HG03097 (cell line): ENCODE measurements around the gene ZNHIT1.

ENCODE experiments used
- ATAC-seq: cut with Tn5 transposase; IDR thresholded peaks from one replicate; pipeline ENCODE4 v1.9.1; 2021; ENCODE audit not compliant: unreplicated experiment, low FRiP score

Gene ZNHIT1

DNA sequence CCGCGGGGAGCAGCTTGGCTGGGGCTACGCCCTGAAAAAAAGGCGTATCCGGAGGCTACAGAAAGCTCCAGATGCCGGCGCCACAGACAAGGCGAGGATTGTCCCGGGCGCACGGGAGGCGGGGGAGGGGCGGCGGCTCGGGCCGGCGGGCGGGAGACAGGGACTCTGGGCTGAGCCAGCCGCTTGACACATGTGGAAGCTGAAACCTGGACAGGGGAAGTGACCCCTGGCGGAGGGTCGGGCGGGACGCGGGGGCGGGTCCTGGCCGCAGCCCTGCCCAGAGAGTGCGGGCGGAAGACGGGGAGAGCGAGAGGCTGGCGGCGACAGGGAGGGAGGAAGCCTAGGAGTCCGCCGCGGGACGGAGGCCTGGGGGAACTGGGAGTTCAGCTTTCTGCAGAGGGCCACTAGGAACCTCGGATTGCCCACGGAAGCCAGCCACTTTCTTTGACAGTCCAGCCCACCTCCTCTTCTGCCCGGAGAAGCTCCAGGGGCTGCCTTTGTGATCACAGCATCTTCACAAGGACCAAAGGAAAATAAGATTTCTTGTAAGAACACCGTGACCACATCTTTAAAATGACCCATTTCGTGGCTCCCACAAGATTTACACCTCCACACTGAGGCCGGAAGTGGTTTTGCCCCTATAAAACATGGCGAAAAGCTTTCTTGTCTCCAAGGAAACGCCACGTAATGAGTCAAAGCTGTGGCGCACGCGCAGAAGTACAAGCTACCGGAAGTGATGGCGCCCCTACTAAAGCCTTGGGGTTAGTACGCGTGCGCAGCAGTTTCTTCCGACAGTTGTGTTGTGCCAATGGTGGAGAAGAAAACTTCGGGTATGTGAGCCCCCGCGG is at the start of gene ZNHIT1, which contains the start of gene PLOD3:
ZNHIT1 (plus strand) TSS at position 778 of the 848 bp plus-strand sequence; CDS start at position 809, 31 bp downstream.
PLOD3 (minus strand) TSS at position 194 of the 848 bp plus-strand sequence. CDS start 307 bp downstream, outside the sequence.
- ATAC-seq, result peak; percentile 54

DNA sequence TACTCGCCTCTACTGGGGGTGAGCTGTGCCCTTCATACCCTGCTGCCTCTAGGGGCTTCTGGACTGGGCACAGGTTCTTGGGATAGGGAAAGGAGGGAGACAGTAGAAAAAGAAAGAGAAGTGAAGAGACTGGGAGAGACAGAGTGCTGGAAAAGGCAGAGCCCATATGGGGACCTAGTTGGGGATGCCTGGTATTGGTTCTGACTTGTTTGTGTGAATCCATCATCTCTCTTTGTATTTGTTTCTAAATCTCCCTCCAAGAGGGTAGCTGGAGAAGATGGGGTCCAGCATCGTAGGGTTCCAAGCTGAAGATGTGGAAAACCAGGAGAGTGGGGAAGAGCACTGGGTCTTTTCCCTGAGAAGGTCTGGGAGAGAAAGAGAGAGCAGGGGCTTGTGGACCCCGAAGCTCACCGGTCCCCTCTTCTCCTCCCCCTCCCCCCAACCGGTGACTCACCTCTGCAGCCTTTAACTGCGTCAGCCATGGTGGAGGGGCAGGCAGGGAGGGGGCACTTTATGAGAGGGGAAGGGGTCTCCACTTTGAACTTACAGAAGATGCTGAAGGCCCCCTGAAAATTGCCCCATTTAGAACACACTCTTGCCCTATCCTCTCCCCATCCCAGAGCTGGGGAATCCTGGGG is 49.4 kb upstream of the ZNHIT1 start:
- no peak for ATAC-seq

DNA sequence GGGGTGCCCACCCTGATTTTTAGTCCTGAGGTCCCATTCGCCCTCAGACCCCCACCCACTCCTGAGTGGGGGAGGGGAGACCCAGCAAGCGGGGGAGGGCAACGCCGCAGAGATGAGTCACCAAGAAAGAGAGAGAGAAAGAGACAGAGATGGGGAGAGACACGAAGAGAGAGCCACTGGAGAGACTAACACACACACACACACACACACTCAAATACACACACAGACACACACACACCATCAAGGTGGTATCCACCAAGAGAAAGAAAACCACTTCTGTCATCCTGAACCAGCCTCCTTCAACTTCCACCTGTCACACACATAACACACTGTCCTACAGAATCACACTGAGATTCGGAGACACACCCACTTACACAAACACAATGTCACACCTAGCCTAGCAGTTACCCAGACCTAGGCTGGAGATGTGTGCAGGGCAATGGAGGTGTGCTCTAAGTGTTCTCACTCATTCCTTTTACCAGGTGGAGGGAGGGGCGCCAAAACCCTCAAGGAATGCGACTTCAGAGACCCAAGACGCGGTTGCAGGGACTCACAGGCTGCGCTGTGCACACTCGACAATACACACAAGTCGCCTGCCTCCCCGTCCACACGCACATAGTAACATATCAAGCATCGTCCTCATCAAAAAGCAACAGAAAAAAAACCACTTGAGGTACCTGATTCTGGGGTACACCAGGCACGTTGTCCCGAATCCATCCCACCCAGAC is 48.7 kb upstream of the ZNHIT1 start:
- no peak for ATAC-seq

DNA sequence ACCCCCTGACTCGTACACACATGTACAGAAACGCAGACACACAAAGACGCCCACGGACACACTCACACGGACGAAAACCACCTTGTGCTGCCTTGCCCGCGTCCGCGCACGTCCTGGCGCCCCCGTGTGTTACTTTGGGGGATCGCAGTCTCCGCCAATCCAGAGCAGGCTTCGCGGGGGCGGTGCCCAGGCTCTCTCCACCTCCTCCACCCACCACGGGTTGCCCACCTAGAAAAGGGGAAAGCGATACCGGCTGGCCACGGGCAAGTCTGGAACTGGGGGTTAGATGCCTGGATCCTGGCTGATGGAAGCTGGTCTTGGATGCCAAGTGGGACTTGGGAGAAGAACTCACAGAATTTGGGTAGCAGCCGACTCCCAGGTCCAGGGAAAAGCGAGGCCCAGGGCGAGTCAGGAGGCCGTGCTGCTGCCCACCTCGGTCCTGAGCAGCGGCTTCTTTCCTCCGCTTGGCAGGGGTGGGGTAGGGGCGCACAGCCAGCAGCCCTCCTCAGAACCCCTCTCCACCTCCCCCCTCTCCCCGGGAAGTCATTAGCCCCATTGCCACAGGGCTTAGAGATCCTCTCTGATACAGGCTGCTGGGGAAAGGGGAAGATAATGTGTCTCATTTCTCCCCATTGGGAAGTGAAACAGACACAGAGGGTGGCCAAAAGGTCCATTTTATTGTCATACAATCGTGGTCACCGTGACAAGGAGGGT is 48.0 kb upstream of the ZNHIT1 start:
- peak; percentile 44 for ATAC-seq

DNA sequence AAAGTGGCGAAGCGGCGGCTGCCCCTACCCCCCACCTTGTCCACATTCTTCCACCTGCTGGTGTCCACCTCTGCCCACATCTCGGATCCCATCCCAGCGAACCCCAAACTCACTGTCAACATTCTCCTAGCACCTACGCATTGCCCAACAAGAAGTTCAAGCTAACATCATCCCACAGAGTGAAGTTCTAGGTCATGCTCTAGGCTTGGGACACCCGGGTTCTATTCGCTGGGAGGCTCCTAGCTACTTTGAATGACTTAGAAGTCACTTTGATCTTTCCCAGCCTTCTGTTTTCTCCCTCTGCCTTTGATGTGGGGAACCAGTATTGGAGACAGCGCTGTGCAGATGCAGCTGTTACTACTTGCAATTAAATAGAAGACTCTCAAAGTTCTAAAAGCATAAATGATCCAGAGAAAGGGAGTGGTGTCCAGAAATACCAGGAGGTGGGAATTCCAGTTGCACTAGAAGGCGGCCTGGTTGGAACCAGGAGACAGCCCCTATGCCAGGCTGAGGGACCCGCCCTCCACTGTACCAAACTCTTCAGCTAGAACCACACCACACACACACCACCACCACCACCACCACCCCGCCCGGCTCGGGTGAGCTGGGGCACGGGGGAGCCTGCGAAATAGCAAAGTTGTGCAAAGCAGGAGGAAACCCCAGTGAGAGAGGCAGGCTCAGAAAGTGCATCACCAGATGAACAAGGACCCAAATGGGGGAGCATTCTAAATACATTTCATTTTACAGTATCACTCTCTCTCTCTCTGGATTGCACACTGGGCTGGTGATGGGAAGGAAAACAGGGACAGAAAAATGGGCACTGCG is 47.1 kb upstream of the ZNHIT1 start:
- ATAC-seq, result no peak

DNA sequence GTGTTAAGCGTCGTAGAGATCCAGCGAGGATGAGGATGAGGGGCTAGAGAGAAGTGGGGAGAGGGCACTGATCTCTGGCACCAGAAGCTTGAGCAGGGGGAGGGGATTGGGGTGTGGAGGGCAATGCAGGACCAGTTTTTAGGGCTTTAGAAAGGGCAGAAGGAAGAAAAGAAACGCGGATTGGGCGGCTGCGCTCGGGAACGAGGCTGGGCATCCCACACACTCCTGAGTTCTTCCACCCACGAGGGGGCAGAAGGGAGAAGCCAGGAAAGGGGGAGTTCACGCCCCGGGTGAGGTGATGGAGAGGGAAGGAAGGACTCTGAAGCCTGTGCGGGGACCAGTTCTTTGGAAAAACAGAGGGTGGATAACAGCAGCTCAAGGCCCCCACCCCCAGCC is 46.5 kb upstream of the ZNHIT1 start:
- no peak for ATAC-seq

DNA sequence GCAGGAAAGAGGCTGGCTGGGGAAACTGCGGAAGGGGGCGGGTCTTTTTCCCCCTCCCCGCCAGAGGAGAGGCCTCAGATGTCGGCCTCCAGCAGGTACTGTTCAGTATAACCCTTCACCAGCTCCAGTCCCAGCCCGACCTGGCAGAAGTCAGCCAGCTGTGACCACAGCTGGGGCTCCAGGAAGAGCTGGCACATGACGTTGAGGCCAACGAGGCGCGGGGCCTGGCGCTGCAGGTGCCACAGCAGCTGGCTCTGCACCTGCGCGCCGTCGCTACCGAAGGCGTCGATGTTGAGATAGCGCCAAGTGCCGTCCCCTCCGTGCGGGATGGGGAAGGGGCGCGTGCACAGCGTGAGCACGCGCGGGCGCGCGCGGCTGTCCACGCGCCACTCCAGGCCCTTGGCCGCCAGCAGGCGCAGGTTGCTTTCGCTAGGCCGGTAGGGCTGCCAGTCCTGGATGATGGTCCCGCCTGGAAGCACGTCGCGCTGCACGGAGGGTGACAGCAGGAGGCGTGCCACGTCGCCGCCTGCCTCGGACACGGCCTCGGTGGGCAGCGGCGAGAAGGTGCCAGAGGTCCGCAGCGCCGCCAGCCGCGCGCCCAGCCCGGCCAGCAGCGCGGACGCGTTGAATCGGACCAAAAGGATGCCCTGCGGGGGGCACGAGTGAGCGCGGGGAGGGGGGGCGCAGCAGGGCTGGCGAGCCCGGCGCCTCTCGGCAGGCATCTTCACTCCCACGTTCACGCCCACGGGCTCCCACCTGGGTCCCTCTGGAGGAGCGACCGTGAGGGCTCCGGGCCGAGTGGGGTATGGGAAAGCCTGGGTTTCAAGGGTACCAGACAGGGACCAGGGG is 45.7 kb upstream of the ZNHIT1 start:
- no peak for ATAC-seq

DNA sequence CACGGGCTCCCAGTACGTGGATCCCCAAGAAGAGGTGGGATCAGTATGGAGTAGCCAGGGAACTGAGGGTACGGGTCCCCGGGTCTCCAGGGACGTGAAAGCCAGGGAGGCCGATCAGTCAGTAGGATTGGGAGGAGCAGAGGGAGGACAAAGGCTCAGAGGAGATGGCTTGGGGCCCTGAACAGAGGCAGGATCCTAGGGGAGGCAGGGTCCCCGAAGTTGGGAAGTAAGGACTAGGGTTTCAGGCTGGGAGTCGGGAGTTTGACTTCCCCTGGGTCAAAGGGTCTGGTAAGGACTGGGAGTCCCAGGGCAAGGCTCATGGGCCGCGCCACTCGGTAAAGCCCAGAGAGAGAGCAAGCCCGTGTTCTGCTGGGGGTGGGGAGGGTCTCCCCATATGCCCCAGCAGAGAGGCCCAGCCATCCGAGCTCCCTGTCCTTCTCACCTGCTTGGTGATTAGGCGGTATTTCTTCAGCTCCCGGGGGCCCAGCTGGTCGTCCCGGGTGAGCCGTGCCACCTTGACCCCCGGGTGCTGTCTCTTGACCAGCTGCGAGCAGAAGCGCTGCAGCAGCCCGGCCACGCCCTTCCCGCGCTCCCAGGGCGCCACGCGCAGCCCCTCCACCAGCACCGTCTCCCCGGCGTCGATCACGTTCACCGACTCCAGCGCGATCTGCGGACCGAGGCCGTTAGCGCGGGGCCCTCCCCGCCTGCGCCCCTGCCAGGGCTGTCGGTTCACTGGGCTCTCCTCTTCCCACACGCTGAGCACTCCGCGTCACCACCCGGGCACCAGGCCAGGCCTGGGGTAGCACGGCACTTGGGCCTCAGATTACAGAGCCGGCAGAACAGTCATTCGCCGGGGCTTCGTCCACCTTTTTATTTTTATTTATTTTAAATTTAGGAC is 44.9 kb upstream of the ZNHIT1 start:
- no peak for ATAC-seq

DNA sequence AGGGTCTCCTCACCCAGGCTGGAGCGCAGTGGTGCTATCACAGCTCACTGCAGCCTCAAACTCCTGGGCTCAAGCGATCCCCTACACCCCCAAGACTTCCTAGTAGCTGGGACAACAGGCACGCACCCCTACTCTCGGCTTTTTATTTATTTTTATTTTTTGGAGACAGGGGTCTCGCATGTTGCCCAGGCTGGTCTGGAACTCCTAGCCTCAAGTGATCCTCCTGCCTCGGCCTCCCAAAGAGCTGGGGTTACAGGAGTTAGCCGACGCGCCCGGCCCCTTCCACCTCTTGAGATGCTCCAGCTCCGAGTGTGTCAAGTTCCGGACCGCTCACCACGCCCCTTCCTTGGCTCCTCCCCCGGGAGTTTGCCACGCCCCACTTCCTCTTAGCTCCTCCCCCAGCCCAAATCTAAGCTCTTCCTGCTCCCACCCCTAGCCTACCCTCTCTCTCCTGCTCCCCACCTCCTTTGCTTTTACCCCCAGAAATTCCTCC is 44.2 kb upstream of the ZNHIT1 start:
- no peak for ATAC-seq

DNA sequence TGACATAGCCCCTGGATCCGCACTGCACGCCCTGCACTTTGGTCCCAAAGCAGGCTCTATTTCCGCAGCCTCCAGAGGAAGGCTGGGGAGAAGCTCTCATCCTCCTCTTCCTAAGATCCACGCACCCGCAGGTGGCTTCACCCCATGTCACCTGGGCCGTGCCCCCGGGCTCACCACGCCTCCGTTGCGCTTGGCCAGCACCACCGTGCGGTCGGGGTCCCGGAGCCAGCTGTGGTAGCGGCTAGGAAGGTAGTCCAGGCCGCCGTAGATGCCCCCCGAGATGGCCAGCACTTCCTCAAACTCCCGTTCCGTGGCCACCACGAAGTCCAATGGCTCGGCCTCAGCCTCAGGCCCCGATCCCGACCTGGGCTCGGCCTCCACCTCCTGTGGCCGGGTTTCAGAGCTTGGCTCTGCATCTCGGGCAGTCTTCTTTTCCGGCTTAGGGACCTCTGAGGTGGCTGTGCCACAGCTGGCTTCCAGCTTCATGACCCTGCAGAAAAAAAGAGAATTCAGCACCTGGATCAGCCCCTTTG is 43.6 kb upstream of the ZNHIT1 start:
- no peak for ATAC-seq

DNA sequence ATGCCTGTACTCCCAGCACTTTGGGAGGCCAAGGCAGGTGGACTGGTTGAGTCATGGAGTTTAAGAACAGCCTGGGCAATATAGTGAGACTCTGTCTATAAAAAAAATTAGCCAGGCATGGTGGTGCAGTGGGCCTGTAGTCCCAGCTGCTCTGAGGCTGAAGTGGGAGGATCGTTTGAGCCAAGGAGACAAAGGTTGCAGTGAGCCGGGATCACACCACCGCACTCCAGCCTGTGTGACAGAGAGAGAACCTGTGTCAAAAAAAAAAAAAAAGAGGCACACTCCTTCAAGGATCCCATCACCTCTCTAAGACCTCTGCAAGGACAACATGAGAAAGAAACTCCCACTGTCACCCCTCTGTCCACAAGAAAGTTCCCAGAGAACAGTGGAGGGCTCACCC is 42.3 kb upstream of the ZNHIT1 start:
- no peak for ATAC-seq

DNA sequence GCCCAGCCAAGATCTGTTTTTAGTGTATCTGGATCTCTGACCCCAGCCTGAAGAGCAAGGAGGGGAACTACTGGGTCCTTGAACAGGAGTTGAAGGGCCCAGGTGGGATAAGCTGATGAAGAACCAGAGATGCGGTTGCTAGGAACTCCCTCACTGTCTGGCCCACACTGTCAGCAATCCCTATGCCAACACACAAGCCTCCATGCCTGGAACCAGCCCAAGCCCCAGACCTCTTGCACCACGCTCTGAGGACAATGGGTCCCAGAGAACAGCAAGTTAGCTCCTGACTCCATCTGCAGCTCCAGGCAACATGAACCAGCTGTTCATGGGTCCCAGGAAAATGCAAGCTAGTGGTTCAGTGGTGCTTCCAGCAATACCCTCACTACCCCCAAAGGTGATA is 40.3 kb upstream of the ZNHIT1 start:
- no peak for ATAC-seq

DNA sequence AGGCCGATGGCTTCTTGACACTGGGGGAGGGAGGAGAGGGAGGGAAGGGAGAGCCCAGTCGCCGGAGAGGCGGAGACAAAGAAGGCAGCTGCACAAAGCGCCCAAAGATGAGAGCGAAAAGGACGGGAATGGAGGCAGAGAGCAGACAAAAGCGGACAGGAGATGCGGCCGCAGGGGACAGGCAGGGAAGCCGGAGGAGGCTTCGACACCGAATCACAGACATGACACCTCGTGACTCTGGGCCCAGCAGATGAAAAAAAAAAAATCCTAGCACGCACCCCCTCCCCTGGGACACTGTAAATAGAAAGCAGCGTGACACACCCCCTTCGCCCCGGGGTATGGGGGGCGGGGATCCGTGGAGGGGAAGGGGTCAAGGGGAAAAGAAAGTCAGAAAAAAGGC is 38.8 kb upstream of the ZNHIT1 start:
- ATAC-seq, result no peak

DNA sequence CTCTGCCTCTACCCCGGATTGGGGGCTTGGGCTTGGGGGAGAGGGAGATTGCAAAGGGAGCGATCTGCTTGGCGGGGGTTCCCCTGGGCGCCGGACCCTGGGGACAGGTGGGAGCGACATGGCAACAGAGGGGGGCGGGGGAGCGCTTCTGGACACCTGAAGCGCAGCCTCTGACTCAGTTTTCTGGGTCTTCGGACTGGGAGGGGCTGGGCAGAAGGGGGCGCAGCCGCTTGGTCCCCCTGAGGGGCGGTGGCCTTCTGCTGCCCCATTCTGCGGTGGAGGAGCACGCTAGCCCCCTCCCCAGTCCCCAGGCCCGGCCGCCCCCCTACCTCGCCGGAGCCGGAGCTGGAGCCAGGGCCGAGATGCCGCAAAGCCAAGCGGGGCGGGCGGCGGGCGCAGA is 38.3 kb upstream of the ZNHIT1 start:
- no peak for ATAC-seq

DNA sequence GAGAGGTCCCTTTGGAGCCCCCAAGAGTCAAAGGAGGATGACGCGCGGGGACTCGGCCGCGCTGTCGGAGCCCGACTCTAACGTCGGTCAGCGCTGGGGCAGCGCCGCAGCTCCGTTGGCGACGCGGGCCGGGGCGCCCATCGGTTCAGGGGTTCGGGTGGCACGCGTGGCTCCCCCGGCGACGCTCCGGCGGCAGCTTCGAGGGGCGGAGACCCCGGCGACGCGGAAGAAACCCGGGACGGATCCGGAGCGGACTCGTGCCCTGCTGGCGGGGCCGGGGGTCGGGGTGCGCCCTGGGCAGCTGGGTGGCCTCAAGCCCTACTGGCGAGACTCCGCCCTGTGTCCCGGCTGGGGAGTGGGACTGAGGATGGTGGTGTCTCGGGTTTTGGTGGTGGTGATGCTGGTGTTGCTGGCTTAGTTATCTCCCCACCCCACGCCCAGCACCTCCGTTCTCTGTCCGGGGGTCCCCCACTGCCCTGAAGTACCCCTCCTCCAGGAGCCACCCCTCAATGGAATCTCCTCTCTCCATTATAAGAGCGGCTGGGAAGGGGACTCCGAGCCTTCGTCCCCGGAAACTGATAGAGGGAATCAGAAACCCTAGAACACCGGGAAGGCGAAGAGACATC is 37.7 kb upstream of the ZNHIT1 start, which contains the start of gene NAT16:
NAT16 (minus strand) TSS at position 164 of the 626 bp plus-strand sequence. CDS start 5,486 bp downstream, outside the sequence.
- no peak for ATAC-seq

DNA sequence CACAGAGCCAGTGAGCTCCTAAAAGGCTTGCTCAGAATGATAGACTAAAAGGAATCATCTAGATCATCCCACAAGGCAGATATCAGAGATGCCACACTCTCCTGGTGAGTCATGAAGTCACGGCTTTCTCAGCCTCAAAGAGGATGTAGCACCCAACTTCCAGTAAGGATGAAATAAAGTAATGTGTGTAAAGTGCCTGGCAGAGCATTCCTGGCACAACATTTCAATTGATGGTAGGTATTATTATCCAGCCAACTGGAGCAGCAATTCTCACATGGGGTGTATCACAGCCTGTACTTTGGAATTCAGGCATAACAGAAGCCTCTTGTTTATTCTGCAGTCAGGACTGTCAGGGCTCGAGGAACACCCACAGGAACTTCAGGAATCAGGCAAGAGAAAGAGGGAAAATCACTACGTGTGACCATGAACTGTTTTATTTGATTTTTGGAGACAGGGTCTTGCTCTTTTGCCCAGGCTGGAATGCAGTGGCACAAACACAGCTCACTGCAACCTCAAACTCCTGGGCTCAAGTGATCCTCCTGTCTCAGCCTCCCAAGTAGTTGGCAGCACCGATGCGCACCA is 32.6 kb upstream of the ZNHIT1 start:
- ATAC-seq, result no peak

DNA sequence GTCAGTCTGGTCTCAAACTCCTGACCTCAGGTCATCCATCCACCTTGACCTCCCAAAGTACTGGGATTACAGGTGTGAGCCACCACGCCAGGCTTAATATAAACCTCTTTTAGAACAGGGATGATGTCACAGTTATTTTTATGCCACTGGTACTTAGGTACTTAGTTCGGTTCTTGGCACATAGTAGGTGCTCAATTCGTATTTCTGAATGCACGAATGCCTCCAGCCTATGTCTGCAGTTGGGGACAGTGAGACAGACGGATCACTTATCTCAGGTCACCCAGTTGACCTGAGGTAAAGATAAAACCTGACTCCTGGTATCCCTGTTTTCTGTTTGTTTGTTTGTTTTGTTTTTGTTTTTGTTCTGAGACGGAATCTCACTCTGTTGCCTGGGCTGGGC is 31.8 kb upstream of the ZNHIT1 start:
- ATAC-seq, result no peak
